ENCODE results near the gene NCAN.

The NCAN gene

GRCh38 chr19:19191768-19192077, 20.0 kb upstream of the NCAN start:
- TF ChIP-seq POLR2AphosphoS5 (IDR thresholded peaks at IDR 0.05; ENCODE audit: low read depth) = no peak
- no peaks in the 10 kb centered on the region for H3K27me3 ChIP-seq (ENCODE audit: insufficient read depth, poor library complexity, severe bottlenecking)
- H3K27ac ChIP-seq (replicated peaks) = peak overlapping the region; percentile 100
- peak overlapping the region; percentile 67 for H3K4me3 ChIP-seq (replicated peaks; ENCODE audit: insufficient read depth, low read length)
- peak in 1 of 2 experiments; percentile 22 for DNase-seq (ENCODE audit: low read depth in 1 of 2, low spot score in 1 of 2)

- peak within 1 kb of the TSS; percentile 100 for H3K27ac ChIP-seq (replicated peaks)
- H3K4me3 ChIP-seq (replicated peaks; ENCODE audit: insufficient read depth, low read length) = peak within 1 kb of the TSS; percentile 67
- no peaks in the 10 kb centered on the region for H3K27me3 ChIP-seq (ENCODE audit: insufficient read depth, poor library complexity, severe bottlenecking)
- peak; percentile 97 to 99 for DNase-seq (ENCODE audit: low read depth in 1 of 2, low spot score in 1 of 2)
- TF ChIP-seq POLR2AphosphoS5 (IDR thresholded peaks at IDR 0.05; ENCODE audit: low read depth) = peak; percentile 65; the same call in 1 of the 2 replicates
- no peak for TF ChIP-seq CTCF (IDR thresholded peaks at IDR 0.05; ENCODE audit: insufficient read depth, low read length)
- TF ChIP-seq SPI1 (IDR thresholded peaks at IDR 0.05; ENCODE audit: borderline replicate concordance, low read depth) = no peak
- TF ChIP-seq GABPA (IDR thresholded peaks at IDR 0.05; ENCODE audit: low read depth) = peak; percentile 98
- peak; percentile 20 for TF ChIP-seq REST (IDR thresholded peaks at IDR 0.05; ENCODE audit: insufficient replicate concordance, low read depth)
These were observed 19.5 kb upstream of the NCAN start, which contains the start of the genes BORCS8 and RFXANK for GRCh38 chr19:19192078-19192882. Gene BORCS8 (minus strand): TSS chr19:19192152. CDS start chr19:19192117, 35 bp downstream. Gene RFXANK (plus strand): TSS chr19:19192258. CDS start chr19:19193947, 1,689 bp downstream.

GRCh38 chr19:19192910-19193423, 18.8 kb upstream of the NCAN start:
- peak overlapping the region; percentile 100 for H3K27ac ChIP-seq (replicated peaks)
- DNase-seq (ENCODE audit: low read depth in 1 of 2, low spot score in 1 of 2) = no peak

GRCh38 chr19:19193926-19194325, 17.8 kb upstream of the NCAN start:
- H3K27me3 ChIP-seq (ENCODE audit: insufficient read depth, poor library complexity, severe bottlenecking) = no peaks in the 10 kb centered on the region
- H3K4me3 ChIP-seq (replicated peaks; ENCODE audit: insufficient read depth, low read length) = peak overlapping the region; percentile 4
- peak overlapping the region; percentile 100 for H3K27ac ChIP-seq (replicated peaks)
- no peak for DNase-seq (ENCODE audit: low read depth in 1 of 2, low spot score in 1 of 2)
- TF ChIP-seq CTCF (IDR thresholded peaks at IDR 0.05; ENCODE audit: insufficient read depth, low read length) = no peak
- no peak for TF ChIP-seq REST (IDR thresholded peaks at IDR 0.05; ENCODE audit: insufficient replicate concordance, low read depth)
- TF ChIP-seq POLR2AphosphoS5 (IDR thresholded peaks at IDR 0.05; ENCODE audit: low read depth) = no peak
- TF ChIP-seq GABPA (IDR thresholded peaks at IDR 0.05; ENCODE audit: low read depth) = no peak
- TF ChIP-seq SPI1 (IDR thresholded peaks at IDR 0.05; ENCODE audit: borderline replicate concordance, low read depth) = no peak

More at GRCh38 chr19:19192910-19193423, 18.8 kb upstream of the NCAN start:
- TF ChIP-seq CTCF (IDR thresholded peaks at IDR 0.05; ENCODE audit: insufficient read depth, low read length) (no peak), SPI1 (IDR thresholded peaks at IDR 0.05; ENCODE audit: borderline replicate concordance, low read depth) (no peak), GABPA (IDR thresholded peaks at IDR 0.05; ENCODE audit: low read depth) (no peak)
- no peaks in the 10 kb centered on the region for H3K27me3 ChIP-seq (ENCODE audit: insufficient read depth, poor library complexity, severe bottlenecking)
- H3K4me3 ChIP-seq (replicated peaks; ENCODE audit: insufficient read depth, low read length) = peak overlapping the region; percentile 67

Measured in HL-60 (cell line).